Suppressor macrophage (primary cell): ENCODE results near the gene VMAC.
A peak's percentile ranks its signal among the peaks of the same experiment; 100 is the strongest.

Source experiments
- DNase-seq, 4 experiments: peaks; one replicate each; pipeline ENCODE4 v3.0.0-alpha.2; 2020 to 2022

VMAC gene

GRCh38 chr19:5953030-5953589 lies 48.4 kb downstream of the VMAC start:
- peak in 2 of 4 experiments; percentile 33 to 44 for DNase-seq

- peak; percentile 52 to 71 (median 58) for DNase-seq
These were observed 49.1 kb downstream of the VMAC start for GRCh38 chr19:5953680-5954213.

- no peak for DNase-seq
These were observed 49.6 kb downstream of the VMAC start for GRCh38 chr19:5954293-5954692.

GRCh38 chr19:5955636-5955935 lies 50.9 kb downstream of the VMAC start:
- DNase-seq = no peak

GRCh38 chr19:5956323-5956722 lies 51.7 kb downstream of the VMAC start:
- no peak for DNase-seq

- DNase-seq = no peak
These were observed 52.1 kb downstream of the VMAC start for GRCh38 chr19:5956728-5957127.

GRCh38 chr19:5957170-5957569 lies 52.5 kb downstream of the VMAC start:
- DNase-seq = no peak

- no peak for DNase-seq
These were observed 53.6 kb downstream of the VMAC start for GRCh38 chr19:5958074-5958850.

- no peak for DNase-seq
These were observed 54.1 kb downstream of the VMAC start for GRCh38 chr19:5958851-5959122.

GRCh38 chr19:5959260-5960004 lies 54.8 kb downstream of the VMAC start:
- no peak for DNase-seq
